ENCODE measurements around the gene USF2. TPM values are rescaled to one million over a fixed set of nuclear protein-coding genes. Genes with fewer than 3 reads are reported as not detected.

The USF2 gene
- total RNA-seq, 1 donor from 2014 or later, result 70.0 TPM

- TF ChIP-seq CTCF (IDR thresholded peaks at IDR 0.05; ENCODE audit: insufficient read depth, low read depth, low read length), result no peak
- TF ChIP-seq EZH2 (IDR thresholded peaks at IDR 0.05; ENCODE audit: insufficient read depth, low read length), result no peak
- Histone ChIP-seq H2AFZ (ENCODE audit: low read depth, low read length) (no peak overlapping the region), H3K9me3 (ENCODE audit: insufficient read depth, low read depth, low read length) (no peaks in the 10 kb centered on the region), H3K27me3 (ENCODE audit: insufficient read depth, low read length) (peaks cover 2% of the 10 kb centered on the region), H3K27ac (ENCODE audit: low read depth, low read length) (no peak overlapping the region), H3K4me1 (ENCODE audit: insufficient read depth, low read length) (no peaks in the 10 kb centered on the region), H3K9ac (ENCODE audit: low read length) (no peak overlapping the region), H3K79me2 (ENCODE audit: insufficient read depth, low read length) (no peaks in the 10 kb centered on the region), H3K36me3 (ENCODE audit: insufficient read depth, low read length) (no peaks in the 10 kb centered on the region), H3K4me2 (ENCODE audit: low read length) (no peak overlapping the region), H4K20me1 (ENCODE audit: insufficient read depth, low read length) (no peaks in the 10 kb centered on the region), H3K4me3 (ENCODE audit: insufficient read depth, low read depth, low read length) (no peak overlapping the region)
- DNase-seq (ENCODE audit: low read depth) (no peak), FAIRE-seq (no peak)
- Mint-ChIP-seq H3K36me3 (ENCODE audit: low read depth, unreplicated experiment) (no peaks in the 10 kb centered on the region), H3K9me3 (ENCODE audit: unreplicated experiment) (peaks cover 13% of the 10 kb centered on the region), H3K4me3 (ENCODE audit: unreplicated experiment) (no peak overlapping the region), H3K27ac (ENCODE audit: unreplicated experiment) (no peak overlapping the region), H3K4me1 (ENCODE audit: low read depth, unreplicated experiment) (no peaks in the 10 kb centered on the region), H3K27me3 (ENCODE audit: low read depth, unreplicated experiment) (peaks cover 13% of the 10 kb centered on the region)
Measured at GRCh38 chr19:35223862-35224505, 44.8 kb upstream of the USF2 start.

GRCh38 chr19:35224681-35225571, 43.8 kb upstream of the USF2 start:
- H3K9ac ChIP-seq (ENCODE audit: low read length), result no peak overlapping the region
- H3K27ac ChIP-seq (ENCODE audit: low read depth, low read length), result no peak overlapping the region
- peaks cover 7% of the 10 kb centered on the region for H3K9me3 Mint-ChIP-seq (ENCODE audit: unreplicated experiment)
- no peak for DNase-seq (ENCODE audit: low read depth)
- H3K4me3 Mint-ChIP-seq (ENCODE audit: unreplicated experiment), result no peak overlapping the region
- H4K20me1 ChIP-seq (ENCODE audit: insufficient read depth, low read length), result no peaks in the 10 kb centered on the region
- H3K4me1 Mint-ChIP-seq (ENCODE audit: low read depth, unreplicated experiment), result no peaks in the 10 kb centered on the region
- H3K4me2 ChIP-seq (ENCODE audit: low read length), result no peak overlapping the region
- no peaks in the 10 kb centered on the region for H3K4me1 ChIP-seq (ENCODE audit: insufficient read depth, low read length)
- H3K79me2 ChIP-seq (ENCODE audit: insufficient read depth, low read length), result no peaks in the 10 kb centered on the region
- H3K36me3 ChIP-seq (ENCODE audit: insufficient read depth, low read length), result no peaks in the 10 kb centered on the region
- peaks cover 13% of the 10 kb centered on the region for H3K27me3 Mint-ChIP-seq (ENCODE audit: low read depth, unreplicated experiment)
- no peak overlapping the region for H3K4me3 ChIP-seq (ENCODE audit: insufficient read depth, low read depth, low read length)
- no peak overlapping the region for H2AFZ ChIP-seq (ENCODE audit: low read depth, low read length)
- peaks cover 2% of the 10 kb centered on the region for H3K27me3 ChIP-seq (ENCODE audit: insufficient read depth, low read length)
- TF ChIP-seq CTCF (IDR thresholded peaks at IDR 0.05; ENCODE audit: insufficient read depth, low read depth, low read length) (no peak), EZH2 (IDR thresholded peaks at IDR 0.05; ENCODE audit: insufficient read depth, low read length) (no peak)
- H3K36me3 Mint-ChIP-seq (ENCODE audit: low read depth, unreplicated experiment), result no peaks in the 10 kb centered on the region
- no peak for FAIRE-seq
- no peaks in the 10 kb centered on the region for H3K9me3 ChIP-seq (ENCODE audit: insufficient read depth, low read depth, low read length)
- H3K27ac Mint-ChIP-seq (ENCODE audit: unreplicated experiment), result no peak overlapping the region
